ENCODE measurements around the gene FOXC1. TPM values are rescaled to one million over a fixed set of nuclear protein-coding genes. Genes with fewer than 3 reads are reported as not detected.

Gene FOXC1
- total RNA-seq, 1 donor from 2014 or later, result 5.8 TPM

DNA sequence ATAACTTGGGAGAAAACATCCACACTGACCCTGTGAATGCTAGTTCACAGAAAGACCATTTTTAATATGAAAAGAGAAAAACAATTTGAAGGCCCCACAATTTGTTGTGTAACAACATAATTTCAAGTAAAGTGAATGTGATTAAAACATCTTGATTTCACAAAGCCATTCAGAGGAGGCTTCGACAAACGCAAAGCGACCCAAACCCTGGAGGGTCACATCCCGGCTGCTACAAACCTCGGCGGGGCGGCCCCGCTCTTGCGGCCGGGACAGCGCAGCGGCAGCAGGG is 14.0 kb downstream of the FOXC1 start:
- DNase-seq (ENCODE audit: low read depth in 2 of 2), result no peak

GRCh38 chr6:1624058-1624850 is 14.5 kb downstream of the FOXC1 start:
- peak in 1 of 2 donors; percentile 50 for DNase-seq (ENCODE audit: low read depth in 2 of 2)

DNA sequence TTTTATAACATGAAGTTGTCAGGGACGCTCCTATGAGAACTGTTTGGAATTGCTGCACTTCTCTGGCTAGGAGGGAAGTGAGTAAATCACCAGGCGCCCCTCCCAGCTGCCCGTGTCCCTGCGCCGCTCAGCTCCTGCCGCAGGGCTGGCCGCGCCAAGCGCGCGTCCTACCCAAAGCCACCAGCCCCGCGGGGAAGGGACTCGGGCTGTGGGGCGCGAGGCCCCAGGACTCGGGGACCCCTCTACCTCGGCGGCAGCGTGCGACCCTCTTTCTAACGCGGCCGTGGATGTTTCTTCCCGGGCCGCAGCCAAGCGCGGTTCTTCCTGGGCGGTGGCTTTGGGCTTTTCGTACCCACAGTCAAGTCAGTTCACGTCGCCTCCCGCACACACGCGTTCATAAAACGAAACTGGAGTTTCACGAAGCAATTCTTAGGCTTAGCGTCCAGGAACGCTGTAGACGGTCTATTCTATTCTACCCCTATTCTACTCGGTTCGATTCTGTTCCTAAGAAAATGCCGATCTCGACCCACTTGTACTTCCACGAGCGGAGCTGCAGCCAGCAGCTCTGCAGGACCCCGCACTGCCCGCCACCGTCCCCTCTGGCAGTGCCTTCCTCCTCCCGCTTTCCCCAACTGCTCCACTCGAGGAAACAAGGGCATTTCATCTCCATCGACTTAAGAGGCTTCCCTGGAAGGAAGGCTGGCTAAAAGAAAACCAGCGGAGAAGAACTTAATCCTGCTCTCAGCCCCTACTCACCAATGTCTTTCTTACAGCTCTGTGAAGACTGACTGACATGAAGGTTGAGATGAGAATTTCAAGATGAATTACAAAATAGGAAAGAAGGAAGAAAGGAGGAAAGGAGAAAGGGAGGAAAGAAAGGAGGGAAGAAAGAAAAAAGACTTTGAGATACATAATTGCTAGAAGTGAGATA is 15.4 kb downstream of the FOXC1 start:
- peak; percentile 70 to 82 for DNase-seq (ENCODE audit: low read depth in 2 of 2)

DNA sequence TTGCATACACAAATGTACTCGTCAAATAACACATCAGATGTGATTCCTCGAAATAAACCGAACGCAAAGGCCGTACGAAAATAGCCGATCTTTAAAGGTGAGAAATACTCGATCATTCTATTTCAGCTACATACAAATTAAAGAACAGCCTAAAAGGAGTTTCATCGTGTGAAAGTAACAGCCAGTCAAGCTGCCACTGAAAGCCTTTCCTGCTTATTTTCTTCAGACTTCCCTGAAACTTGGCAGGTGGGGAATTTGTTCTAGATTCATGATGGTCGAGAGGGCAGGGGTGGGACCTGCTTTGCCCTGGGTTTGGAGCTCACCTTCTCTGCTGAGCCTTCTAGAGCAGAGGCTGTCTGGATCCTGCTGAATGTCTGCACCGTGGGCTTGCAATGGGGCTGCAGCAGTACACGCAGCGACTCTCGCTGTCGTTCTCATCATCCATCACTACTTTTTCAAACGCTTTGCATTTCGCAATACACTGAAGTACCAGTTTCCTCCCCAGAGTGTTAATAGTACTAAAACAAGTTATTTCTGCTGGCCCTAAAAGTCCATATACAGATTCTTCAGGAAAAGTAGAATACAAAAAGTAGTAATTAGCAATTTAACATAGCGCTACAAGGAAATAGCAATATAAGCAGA is 16.2 kb downstream of the FOXC1 start:
- DNase-seq (ENCODE audit: low read depth in 2 of 2), result no peak

DNA sequence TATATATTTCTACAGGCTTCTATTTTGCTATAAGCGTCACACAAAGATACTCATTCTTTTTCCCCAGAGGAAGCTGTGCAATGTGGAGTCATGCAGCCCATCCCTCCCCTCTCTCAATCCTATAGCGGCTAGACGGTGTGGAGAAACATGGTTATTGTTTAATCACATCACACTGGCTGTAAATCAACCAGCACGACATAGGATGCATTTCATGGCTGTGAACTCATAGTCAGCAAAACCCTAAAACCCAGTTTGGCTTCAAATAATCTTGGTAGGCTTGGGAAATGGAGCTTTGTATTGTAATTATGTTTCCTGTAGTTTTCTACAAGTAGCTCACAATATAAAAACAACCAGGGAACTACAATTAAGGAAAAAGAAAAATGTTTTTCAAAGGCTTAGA is 16.8 kb downstream of the FOXC1 start:
- no peak for DNase-seq (ENCODE audit: low read depth in 2 of 2)

DNA sequence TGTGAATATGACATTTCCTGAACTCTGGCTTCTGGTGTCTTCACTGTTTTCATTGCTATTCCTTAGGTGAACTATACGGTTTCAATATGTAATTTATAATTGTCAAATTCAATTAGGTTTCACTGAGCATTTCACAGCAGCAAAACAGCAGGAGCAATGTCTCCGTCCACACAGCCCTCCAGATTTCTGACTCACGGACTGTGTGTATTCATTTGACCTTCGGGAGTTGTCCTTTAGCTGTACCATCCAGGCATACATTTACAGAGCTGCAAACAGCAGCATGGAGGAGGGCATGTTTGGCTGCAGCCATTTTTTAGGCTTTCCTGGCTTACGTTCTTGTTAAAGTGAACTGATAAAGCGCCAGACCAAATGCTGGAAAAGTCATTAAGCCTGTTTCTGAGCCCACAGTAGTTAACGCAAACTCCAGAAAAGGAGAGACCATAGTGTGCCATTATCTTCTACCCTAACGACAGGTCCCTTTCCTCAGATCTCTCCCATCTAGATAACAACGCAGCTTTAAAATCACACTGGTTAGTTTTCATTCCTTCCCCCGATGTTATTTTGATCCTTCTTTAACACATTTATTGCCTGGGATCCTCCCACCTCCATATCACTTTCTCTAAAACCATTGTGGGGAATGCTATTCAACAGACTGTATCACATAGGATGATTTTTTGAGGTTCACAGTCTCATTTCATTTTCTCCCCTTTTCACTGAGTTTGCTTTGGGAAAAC is 18.3 kb downstream of the FOXC1 start:
- no peak for DNase-seq (ENCODE audit: low read depth in 2 of 2)

GRCh38 chr6:1629316-1629715 is 19.6 kb downstream of the FOXC1 start:
- DNase-seq (ENCODE audit: low read depth in 2 of 2), result no peak

- DNase-seq (ENCODE audit: low read depth in 2 of 2), result no peak
Measured at GRCh38 chr6:1630212-1630770, 20.6 kb downstream of the FOXC1 start.

- DNase-seq (ENCODE audit: low read depth in 2 of 2), result no peak
Measured at GRCh38 chr6:1630771-1631217, 21.1 kb downstream of the FOXC1 start.

- DNase-seq (ENCODE audit: low read depth in 2 of 2), result no peak
Measured at GRCh38 chr6:1631251-1631650, 21.5 kb downstream of the FOXC1 start.

DNA sequence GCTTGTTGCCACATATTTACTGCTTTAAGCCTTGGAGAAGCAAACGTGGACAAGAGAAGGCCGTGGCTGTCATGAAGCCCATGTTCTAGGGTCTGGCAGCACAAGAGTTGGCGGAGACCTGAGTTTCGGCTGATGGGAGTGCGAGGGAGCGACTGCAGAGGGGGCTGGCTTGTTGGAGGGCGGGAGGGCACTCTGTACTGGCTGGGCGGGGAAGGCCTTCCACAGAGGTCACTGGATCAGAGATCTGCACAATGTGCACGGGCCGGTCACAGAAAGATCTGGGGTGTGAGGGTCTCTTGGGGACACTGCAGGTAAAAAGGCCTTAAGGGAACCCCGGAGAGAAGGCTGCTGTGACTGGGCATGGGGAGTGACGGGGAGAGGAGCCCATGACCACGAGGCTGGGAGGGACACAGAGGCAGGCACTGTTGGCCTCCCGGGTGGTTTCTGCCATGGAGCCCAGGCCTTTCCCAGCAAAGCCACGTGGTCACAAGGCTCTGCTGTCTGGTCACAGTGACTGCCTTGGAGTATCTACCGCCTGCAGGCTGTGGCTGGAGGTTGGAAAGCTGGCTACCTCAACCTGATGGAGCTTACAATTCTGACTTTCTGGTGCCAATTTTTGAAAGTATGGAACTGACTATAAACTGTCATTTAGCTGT is 23.8 kb downstream of the FOXC1 start:
- DNase-seq (ENCODE audit: low read depth in 2 of 2), result no peak

- DNase-seq (ENCODE audit: low read depth in 2 of 2), result no peak
Measured at GRCh38 chr6:1634081-1634480, 24.4 kb downstream of the FOXC1 start.

DNA sequence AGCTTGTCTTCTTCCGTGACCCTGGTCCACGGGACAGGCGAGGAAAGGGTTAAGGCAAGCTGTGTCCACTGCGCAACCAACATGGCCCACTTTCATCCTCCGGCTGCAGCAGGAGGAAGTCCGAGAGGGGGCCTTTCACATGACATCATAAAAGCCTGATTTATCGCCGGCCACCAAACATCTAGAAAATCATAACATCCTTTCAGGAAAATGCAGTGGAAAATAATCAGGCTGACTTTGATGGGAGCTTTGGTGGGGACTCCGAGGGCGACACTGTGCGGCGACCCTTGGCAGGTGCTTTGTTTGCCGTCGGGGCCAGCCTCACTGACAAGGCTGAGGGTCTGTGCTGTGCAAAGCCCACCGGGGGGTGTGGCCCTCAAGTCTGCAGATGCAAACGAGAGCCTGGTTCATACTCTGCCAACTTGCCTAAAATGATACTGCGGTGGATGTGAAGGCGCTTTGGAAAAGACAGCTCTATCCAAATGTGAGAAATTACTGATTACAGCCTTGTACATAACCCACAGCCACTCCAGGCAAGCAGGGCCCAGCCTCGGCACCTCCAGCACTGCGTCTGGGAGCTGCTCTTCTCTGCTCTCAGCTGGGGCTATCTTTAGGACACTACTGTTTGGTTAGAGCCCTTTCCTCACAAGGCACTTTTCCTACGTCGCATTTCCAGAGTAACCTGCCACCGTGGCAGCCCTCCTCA is 25.7 kb downstream of the FOXC1 start:
- DNase-seq (ENCODE audit: low read depth in 2 of 2), result peak; percentile 61 to 96

DNA sequence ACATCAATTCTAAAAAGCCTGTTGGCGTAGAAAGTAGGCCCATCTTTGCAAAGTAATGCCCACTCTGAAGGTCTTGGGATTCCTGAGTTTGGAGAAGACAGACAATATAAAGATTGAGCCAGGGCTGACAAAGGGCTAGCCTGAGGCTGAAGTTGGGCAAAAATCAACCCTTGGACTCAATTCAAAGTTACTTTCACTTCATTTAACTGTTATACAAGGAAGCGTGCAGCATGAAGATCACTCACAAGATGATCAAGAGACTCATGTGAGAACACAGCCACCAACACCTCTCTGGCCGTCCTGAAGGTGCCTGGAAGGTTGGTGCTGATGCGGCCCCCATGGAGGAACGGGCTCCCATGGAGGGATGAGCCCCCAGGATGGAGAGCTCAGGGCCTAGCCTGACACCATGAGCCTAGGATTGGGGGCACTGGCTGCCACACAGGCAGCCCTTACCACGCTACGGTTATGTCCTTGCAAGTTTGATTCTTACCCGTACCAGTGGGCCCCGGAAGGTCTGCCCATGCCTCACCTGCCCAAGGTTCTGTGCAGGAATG is 26.6 kb downstream of the FOXC1 start:
- DNase-seq (ENCODE audit: low read depth in 2 of 2), result no peak

GRCh38 chr6:1636971-1637871 is 27.5 kb downstream of the FOXC1 start:
- no peak for DNase-seq (ENCODE audit: low read depth in 2 of 2)

GRCh38 chr6:1639430-1639829 is 29.7 kb downstream of the FOXC1 start:
- no peak for DNase-seq (ENCODE audit: low read depth in 2 of 2)

- DNase-seq (ENCODE audit: low read depth in 2 of 2), result no peak
Measured at GRCh38 chr6:1640476-1640875, 30.8 kb downstream of the FOXC1 start.

GRCh38 chr6:1641343-1641885 is 31.7 kb downstream of the FOXC1 start:
- no peak for DNase-seq (ENCODE audit: low read depth in 2 of 2)

Data from lung microvascular endothelial cell (primary cell).